Left lung (tissue), 10 donors: ENCODE data around the gene MPPED1. TPM values are rescaled to one million over a fixed set of nuclear protein-coding genes. Genes with fewer than 3 reads are reported as not detected.

ENCODE experiments used
- ATAC-seq: fragments of 200-7000 bp; cut with Tn5 transposase; one replicate; pipeline ENCODE4 v1.9.1; 2020; ENCODE audit warnings: moderate library complexity
- DNase-seq, 4 donors: peaks; one replicate each; pipeline ENCODE4 v3.0.0-alpha.2; 2013 to 2020
- H3K27ac ChIP-seq, 2 donors: fragments of 200-600 bp; sonication (generic) in 1 of 2; one replicate each; pipeline versions ENCODE4 v1.5.0 to v1.8.0; 2020 to 2021
- H3K27me3 ChIP-seq, 2 donors: fragments of 200-600 bp; sonication (generic) in 1 of 2; one replicate each; pipeline versions ENCODE4 v1.5.0 to v1.8.0; 2020 to 2021
- H3K36me3 ChIP-seq, 2 donors: fragments of 200-600 bp; sonication (generic) in 1 of 2; one replicate each; pipeline versions ENCODE4 v1.5.0 to v1.8.0; 2020 to 2021
- H3K4me1 ChIP-seq, 2 donors: fragments of 200-600 bp; one replicate each; pipeline ENCODE4 v1.8.0; 2021
- H3K4me3 ChIP-seq, 2 donors: fragments of 200-600 bp; sonication (generic) in 1 of 2; one replicate each; pipeline versions ENCODE4 v1.5.0 to v1.8.0; 2020 to 2021; ENCODE audit warnings: mild to moderate bottlenecking in 1 of 2
- H3K9me3 ChIP-seq, 2 donors: fragments of 200-600 bp; sonication (generic) in 1 of 2; one replicate each; pipeline versions ENCODE4 v1.5.0 to v1.8.0; 2020 to 2021
- intact Hi-C, 2 donors: fragments of 100-400 bp; cut with DNase I; formaldehyde crosslinking; loops; one replicate each; pipeline versions ENCODE4 v1.11.2 to v1.14.2; 2022
- polyA plus RNA-seq, 6 donors: library from polyadenylated mRNA; unstranded; fragments of 120-200 nt; gene quantifications; one replicate each; pipeline ENCODE4 v1.2.1, GENCODE V29; 2013; ENCODE audit not compliant: insufficient read length in 6 of 6
- total RNA-seq, 2 donors: library from RNA; stranded (reverse); fragmentation: NEBNext Ultra II Directional; extraction: Animal tissue kit (Norgen Biotek cat#: 25700); gene quantifications; one replicate each; pipeline ENCODE4 v1.2.1, GENCODE V29; 2021
- TF ChIP-seq, protein P1 (sequence below), 2 donors: fragments of 200-600 bp; sonication (generic) in 1 of 2; IDR thresholded peaks; one replicate each; pipeline versions ENCODE4 v1.5.0 to v1.8.0; 2021; ENCODE audit warnings: antibody characterized with exemption in 2 of 2
- donor health status: DM: no; HTN: yes; CAD: no.
- donor health status: DM: no; HTN: no; CAD: no.

MPPED1 gene
- total and polyA plus RNA-seq, 8 donors, result 0.37 to 0.67 (median 0.52) TPM; not detected in 2

- Histone ChIP-seq H3K27ac (no peak overlapping the region), H3K27me3 (peaks cover 0 to 16% of the 10 kb centered on the region in 2 donors), H3K4me1 (no peaks in the 10 kb centered on the region), H3K4me3 (no peak overlapping the region), H3K36me3 (no peaks in the 10 kb centered on the region), H3K9me3 (no peaks in the 10 kb centered on the region)
- TF ChIP-seq, protein P1, sequence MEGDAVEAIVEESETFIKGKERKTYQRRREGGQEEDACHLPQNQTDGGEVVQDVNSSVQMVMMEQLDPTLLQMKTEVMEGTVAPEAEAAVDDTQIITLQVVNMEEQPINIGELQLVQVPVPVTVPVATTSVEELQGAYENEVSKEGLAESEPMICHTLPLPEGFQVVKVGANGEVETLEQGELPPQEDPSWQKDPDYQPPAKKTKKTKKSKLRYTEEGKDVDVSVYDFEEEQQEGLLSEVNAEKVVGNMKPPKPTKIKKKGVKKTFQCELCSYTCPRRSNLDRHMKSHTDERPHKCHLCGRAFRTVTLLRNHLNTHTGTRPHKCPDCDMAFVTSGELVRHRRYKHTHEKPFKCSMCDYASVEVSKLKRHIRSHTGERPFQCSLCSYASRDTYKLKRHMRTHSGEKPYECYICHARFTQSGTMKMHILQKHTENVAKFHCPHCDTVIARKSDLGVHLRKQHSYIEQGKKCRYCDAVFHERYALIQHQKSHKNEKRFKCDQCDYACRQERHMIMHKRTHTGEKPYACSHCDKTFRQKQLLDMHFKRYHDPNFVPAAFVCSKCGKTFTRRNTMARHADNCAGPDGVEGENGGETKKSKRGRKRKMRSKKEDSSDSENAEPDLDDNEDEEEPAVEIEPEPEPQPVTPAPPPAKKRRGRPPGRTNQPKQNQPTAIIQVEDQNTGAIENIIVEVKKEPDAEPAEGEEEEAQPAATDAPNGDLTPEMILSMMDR (IDR thresholded peaks at IDR 0.05), result no peak
- ATAC-seq (no peak), DNase-seq (peak in 1 of 4 donors; percentile 49)
- intact Hi-C loops, result no loop called here
These were observed 98.7 kb downstream of the MPPED1 start for GRCh38 chr22:43510281-43511070.

- TF ChIP-seq, protein P1 (IDR thresholded peaks at IDR 0.05), result no peak
- intact Hi-C loops, result no loop called here
- Histone ChIP-seq H3K27ac (no peak overlapping the region), H3K36me3 (no peaks in the 10 kb centered on the region), H3K27me3 (peaks cover 0 to 25% of the 10 kb centered on the region in 2 donors), H3K4me3 (no peak overlapping the region), H3K9me3 (no peaks in the 10 kb centered on the region), H3K4me1 (no peaks in the 10 kb centered on the region)
- DNase-seq (peak in 1 of 4 donors; percentile 32), ATAC-seq (no peak)
These were observed 99.6 kb downstream of the MPPED1 start for GRCh38 chr22:43511276-43511910.

DNA sequence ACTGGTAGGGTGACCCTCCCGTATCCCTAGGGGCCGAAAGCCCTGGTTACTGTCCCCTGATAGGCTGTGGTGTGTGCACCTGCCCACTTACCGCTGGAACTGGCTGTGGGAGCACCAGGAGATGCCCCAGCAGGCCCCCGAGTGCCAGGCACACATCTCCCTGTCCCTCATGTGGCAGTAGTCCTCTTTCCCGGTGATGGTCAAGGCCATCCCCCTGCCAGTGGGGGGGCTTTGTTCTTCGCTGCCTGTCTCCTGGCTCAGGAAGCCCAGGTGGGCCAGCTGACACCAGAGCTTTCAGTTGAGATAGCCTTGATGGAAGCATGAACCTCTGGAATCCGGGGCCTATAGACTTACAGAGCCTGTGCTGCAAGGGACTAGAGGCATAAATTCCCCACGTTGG is 100.5 kb downstream of the MPPED1 start:
- TF ChIP-seq, protein P1 (IDR thresholded peaks at IDR 0.05), result no peak

DNA sequence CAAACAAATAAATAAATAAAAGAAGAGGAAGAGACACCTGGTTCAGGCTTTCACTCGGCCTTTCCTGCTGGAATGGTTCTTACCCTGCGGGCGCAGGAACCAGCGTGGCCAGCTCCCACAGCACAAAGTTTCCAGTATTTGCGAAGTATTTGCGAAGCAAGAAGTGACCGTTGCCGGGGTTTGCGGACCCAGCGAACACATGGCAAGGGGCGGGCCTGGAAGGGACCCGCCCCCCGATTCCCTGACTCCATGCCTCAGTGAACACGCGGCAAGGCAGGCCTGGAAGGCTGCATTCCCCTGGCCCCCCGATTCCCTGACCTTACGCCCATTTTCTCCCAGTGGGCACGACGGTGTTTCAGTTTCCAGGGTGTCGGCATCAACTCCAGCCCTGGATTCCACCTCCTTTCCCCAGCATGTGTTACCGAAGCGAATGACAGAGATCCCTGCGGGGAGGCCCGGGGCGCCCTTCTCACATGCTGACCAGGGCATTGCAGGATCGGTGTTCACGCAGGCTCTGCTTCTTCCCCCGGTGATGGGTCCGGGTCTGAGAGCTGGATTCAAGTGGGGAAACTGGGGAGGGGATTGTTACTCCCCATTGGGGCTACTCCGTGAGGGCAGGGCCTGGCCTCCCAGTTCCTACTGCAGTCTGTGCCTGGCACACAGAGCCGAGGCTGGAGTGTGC is 102.8 kb downstream of the MPPED1 start:
- Histone ChIP-seq H3K27ac (no peak overlapping the region), H3K36me3 (no peaks in the 10 kb centered on the region), H3K27me3 (peaks cover 0 to 44% of the 10 kb centered on the region in 2 donors), H3K4me1 (no peaks in the 10 kb centered on the region), H3K4me3 (no peak overlapping the region), H3K9me3 (no peaks in the 10 kb centered on the region)
- intact Hi-C loops, result no loop called here
- DNase-seq (peak in 1 of 4 donors; percentile 57), ATAC-seq (no peak)
- TF ChIP-seq, protein P1 (IDR thresholded peaks at IDR 0.05), result no peak

More for the DNA sequence above, 100.5 kb downstream of the MPPED1 start:
- Histone ChIP-seq H3K27me3 (peaks cover 0 to 34% of the 10 kb centered on the region in 2 donors), H3K9me3 (no peaks in the 10 kb centered on the region), H3K4me3 (no peak overlapping the region), H3K27ac (no peak overlapping the region), H3K36me3 (no peaks in the 10 kb centered on the region), H3K4me1 (no peaks in the 10 kb centered on the region)
- DNase-seq, result no peak
- intact Hi-C loops, result no loop called here
- no peak for ATAC-seq

DNA sequence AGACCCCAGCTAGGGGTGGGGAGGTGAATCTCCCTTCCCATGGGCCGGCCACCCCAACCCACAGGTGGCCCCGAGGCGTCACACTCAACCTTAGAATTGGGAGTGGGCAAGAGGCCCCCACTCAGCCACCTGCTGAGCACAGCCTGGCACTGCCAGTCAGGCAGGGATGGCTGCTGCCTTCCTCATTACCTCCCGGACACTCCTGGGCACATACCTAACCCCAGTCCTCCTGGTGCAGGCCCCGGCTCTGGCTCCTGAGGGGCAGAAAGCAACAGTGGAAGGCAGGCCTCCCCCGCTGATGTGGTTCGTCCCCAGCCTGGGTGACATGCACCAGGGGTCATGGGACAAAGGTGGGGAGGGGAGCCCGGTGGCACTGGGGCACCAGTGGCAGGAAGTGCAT is 103.6 kb downstream of the MPPED1 start:
- Histone ChIP-seq H3K27ac (no peak overlapping the region), H3K9me3 (no peaks in the 10 kb centered on the region)
- intact Hi-C loops, result no loop called here

More for the DNA sequence above, 103.6 kb downstream of the MPPED1 start:
- H3K27me3 ChIP-seq, result peaks cover 0 to 40% of the 10 kb centered on the region in 2 donors
- no peaks in the 10 kb centered on the region for H3K4me1 ChIP-seq
- H3K4me3 ChIP-seq, result no peak overlapping the region
- DNase-seq (peak in 1 of 4 donors; percentile 57), ATAC-seq (no peak)
- TF ChIP-seq, protein P1 (IDR thresholded peaks at IDR 0.05), result no peak
- H3K36me3 ChIP-seq, result no peaks in the 10 kb centered on the region
